ENCODE measurements around the gene TARS3.

The TARS3 gene

GRCh38 chr15:101617390-101617965 lies 106.8 kb downstream of the TARS3 start:
- in situ Hi-C loops (cut with HindIII; ENCODE audit: low sequenced_read_pairs) = no loop called here
- TF ChIP-seq, protein P1, sequence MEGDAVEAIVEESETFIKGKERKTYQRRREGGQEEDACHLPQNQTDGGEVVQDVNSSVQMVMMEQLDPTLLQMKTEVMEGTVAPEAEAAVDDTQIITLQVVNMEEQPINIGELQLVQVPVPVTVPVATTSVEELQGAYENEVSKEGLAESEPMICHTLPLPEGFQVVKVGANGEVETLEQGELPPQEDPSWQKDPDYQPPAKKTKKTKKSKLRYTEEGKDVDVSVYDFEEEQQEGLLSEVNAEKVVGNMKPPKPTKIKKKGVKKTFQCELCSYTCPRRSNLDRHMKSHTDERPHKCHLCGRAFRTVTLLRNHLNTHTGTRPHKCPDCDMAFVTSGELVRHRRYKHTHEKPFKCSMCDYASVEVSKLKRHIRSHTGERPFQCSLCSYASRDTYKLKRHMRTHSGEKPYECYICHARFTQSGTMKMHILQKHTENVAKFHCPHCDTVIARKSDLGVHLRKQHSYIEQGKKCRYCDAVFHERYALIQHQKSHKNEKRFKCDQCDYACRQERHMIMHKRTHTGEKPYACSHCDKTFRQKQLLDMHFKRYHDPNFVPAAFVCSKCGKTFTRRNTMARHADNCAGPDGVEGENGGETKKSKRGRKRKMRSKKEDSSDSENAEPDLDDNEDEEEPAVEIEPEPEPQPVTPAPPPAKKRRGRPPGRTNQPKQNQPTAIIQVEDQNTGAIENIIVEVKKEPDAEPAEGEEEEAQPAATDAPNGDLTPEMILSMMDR (IDR thresholded peaks at IDR 0.05; ENCODE audit: low read depth, low read length) = no peak
- no peak for DNase-seq (ENCODE audit: low read depth, low spot score)
- no peak overlapping the region for H3K4me3 ChIP-seq (ENCODE audit: low read depth, low read length)

DNA sequence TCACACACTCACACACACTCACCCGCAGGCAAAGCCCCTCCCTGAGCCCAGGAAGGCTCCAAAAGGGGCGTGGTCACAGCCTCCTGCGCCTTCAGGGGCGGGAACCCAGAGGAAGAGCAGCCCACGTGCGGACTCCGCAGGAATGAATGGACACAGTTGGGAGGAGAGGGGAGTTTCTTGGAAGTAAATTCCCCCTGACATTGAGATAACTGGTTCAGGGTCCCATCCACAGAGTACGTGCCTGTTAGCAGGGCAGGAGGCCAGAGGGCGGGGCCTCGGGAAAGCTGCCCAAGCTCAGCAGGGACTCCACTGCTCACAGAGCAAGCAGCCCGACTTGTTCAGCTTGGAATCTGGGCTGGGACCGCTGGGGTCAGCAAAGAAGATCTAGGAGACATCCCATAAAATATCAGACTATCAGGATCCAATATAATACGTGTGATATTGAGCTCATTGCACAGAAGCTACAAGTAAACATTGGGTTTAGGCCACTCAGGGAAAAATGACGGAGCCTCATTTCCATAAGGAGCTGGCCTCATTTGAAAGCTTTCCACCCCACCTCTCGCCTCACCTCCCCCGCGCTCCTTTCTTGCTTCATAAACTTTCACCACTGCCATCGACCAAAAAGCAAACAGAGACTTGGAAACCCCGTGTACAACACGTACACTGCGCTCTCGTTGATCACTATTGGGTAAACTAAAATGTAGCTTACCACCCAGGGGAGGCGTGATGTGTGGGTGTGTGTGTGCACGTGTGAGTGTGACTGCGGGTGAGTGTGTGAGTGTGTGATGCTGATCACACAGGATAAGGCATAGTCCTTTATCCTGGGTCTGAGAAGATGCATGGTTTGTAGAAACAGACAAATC lies 108.1 kb downstream of the TARS3 start:
- TF ChIP-seq, protein P1 (IDR thresholded peaks at IDR 0.05; ENCODE audit: low read depth, low read length) = no peak
- in situ Hi-C loops (cut with HindIII; ENCODE audit: low sequenced_read_pairs) = no loop called here
- H3K4me3 ChIP-seq (ENCODE audit: low read depth, low read length) = no peak overlapping the region
- peak; percentile 68 for DNase-seq (ENCODE audit: low read depth, low spot score)

- no peak for DNase-seq (ENCODE audit: low read depth, low spot score)
- TF ChIP-seq, protein P1 (IDR thresholded peaks at IDR 0.05; ENCODE audit: low read depth, low read length) = no peak
- H3K4me3 ChIP-seq (ENCODE audit: low read depth, low read length) = no peak overlapping the region
- in situ Hi-C loops (cut with HindIII; ENCODE audit: low sequenced_read_pairs) = no loop called here
These were observed 108.8 kb downstream of the TARS3 start for GRCh38 chr15:101615414-101615985.

- H3K4me3 ChIP-seq (ENCODE audit: low read depth, low read length) = no peak overlapping the region
- no peak for DNase-seq (ENCODE audit: low read depth, low spot score)
- TF ChIP-seq, protein P1 (IDR thresholded peaks at IDR 0.05; ENCODE audit: low read depth, low read length) = no peak
- in situ Hi-C loops (cut with HindIII; ENCODE audit: low sequenced_read_pairs) = no loop called here
These were observed 109.5 kb downstream of the TARS3 start for GRCh38 chr15:101614761-101615160.

- no peak overlapping the region for H3K4me3 ChIP-seq (ENCODE audit: low read depth, low read length)
- TF ChIP-seq, protein P1 (IDR thresholded peaks at IDR 0.05; ENCODE audit: low read depth, low read length) = no peak
- DNase-seq (ENCODE audit: low read depth, low spot score) = no peak
- in situ Hi-C loops (cut with HindIII; ENCODE audit: low sequenced_read_pairs) = no loop called here
These were observed 110.2 kb downstream of the TARS3 start for GRCh38 chr15:101614001-101614585.

DNA sequence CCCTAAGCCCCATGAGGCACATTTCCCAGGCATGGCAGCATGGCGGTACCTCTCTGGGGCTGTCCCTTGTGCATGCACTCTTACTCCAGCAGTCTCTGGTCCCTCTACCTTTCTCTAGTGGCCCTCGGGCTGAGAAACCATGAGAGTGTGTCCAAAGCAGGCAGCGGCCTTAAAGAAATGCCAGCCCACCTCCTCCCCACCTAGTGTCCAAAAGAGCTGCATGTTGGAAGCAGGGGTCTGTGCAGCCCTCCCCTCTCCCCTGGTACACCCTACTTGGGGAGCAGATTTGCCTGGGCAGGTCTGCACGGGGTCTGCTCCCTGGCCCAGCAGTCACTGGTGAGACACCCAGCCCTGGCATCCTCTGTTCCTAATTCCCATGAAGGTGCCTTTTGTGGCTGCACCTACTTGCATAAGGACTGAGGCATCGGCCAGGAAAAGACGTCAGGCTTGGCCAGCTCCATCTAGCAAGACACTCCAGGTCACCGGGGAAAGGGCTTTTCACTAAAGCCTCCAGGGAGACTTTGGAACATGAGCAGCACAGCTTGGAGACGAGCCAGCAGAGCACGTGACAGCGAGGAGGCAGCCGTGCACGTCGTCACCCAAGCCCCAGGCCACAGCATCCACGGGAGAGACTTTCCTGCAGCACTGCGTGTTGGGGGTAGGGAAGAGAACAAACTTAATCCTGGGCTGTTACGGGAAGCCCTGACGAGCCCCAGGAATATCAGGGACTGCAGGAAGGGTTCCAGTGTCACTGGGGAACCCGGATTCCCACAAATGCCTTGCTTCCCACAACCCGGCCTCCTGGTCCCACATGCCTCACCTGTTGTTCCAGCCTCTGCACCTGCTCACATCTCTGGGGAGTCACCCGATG lies 110.9 kb downstream of the TARS3 start:
- in situ Hi-C loops (cut with HindIII; ENCODE audit: low sequenced_read_pairs) = no loop called here
- H3K4me3 ChIP-seq (ENCODE audit: low read depth, low read length) = no peak overlapping the region
- TF ChIP-seq, protein P1 (IDR thresholded peaks at IDR 0.05; ENCODE audit: low read depth, low read length) = no peak
- DNase-seq (ENCODE audit: low read depth, low spot score) = peak; percentile 25

All from astrocyte of the spinal cord (primary cell).